GM13976 (cell line): Measurements from ENCODE around the gene RCOR1.

ENCODE experiments used
- DNase-seq: peaks from one replicate; pipeline ENCODE4 v3.0.0; 2012; ENCODE audit warnings: low spot score
- in situ Hi-C: fragments of 300-500 bp; cut with MboI; formaldehyde crosslinking; loops from one replicate; pipeline ENCODE4 v1.12.0; 2022; ENCODE audit warnings: low sequenced_read_pairs, mixed read lengths, inconsistent platforms; ENCODE audit not compliant: unreplicated experiment
- TF ChIP-seq, protein P1 (sequence below): IDR thresholded peaks from 2 replicates; pipeline ENCODE4 v1.5.1; 2012; ENCODE audit warnings: borderline replicate concordance, mild to moderate bottlenecking; ENCODE audit not compliant: insufficient read depth; ENCODE audit errors: extremely low read depth, missing control alignments, control extremely low read depth

The RCOR1 gene

DNA sequence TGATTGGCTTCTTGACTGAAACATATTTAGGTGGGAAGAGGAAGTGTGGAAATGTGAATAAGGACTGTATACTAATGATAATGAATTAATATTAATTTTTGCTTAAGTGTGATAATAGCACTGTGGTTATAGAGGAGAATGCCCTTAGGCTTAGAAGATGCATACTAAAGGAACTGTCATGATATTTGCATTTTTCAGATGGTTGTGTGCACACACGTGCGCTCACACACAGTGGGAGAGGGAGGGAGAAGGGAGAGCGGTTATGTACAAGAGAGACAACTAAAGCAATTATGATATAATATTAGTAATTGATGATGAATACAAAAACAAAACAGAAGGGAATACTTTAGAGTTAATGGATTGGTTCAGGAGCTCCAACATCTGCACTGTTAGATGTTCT is 54.2 kb downstream of the RCOR1 start:
- TF ChIP-seq, protein P1, sequence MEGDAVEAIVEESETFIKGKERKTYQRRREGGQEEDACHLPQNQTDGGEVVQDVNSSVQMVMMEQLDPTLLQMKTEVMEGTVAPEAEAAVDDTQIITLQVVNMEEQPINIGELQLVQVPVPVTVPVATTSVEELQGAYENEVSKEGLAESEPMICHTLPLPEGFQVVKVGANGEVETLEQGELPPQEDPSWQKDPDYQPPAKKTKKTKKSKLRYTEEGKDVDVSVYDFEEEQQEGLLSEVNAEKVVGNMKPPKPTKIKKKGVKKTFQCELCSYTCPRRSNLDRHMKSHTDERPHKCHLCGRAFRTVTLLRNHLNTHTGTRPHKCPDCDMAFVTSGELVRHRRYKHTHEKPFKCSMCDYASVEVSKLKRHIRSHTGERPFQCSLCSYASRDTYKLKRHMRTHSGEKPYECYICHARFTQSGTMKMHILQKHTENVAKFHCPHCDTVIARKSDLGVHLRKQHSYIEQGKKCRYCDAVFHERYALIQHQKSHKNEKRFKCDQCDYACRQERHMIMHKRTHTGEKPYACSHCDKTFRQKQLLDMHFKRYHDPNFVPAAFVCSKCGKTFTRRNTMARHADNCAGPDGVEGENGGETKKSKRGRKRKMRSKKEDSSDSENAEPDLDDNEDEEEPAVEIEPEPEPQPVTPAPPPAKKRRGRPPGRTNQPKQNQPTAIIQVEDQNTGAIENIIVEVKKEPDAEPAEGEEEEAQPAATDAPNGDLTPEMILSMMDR, result no peak
- no peak for DNase-seq
- in situ Hi-C loops, result no loop called here

DNA sequence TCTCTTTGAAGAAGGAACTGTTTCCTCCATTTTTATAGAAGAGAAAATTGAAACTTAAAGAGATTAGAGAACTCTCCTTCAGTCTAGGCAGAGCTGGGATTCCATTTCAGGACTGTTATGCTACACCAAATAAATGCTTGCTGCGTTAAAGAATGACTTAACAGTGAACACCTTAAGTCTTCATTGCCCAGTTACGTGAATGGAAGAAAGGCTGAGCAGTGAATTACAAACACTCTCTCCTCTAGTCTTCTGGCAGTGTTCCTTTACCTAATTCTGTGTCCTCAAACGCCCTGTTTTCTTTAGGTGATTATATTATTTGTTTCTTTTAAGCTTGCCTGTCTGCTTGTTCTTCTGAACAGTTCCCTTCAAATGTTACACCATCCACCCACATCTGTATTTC is 59.7 kb downstream of the RCOR1 start:
- in situ Hi-C loops, result no loop called here
- DNase-seq, result no peak
- TF ChIP-seq, protein P1, result no peak

GRCh38 chr14:102654298-102654697 is 61.8 kb downstream of the RCOR1 start:
- no peak for DNase-seq
- TF ChIP-seq, protein P1, result no peak
- in situ Hi-C loops, result no loop called here

- TF ChIP-seq, protein P1, result no peak
- in situ Hi-C loops, result no loop called here
- no peak for DNase-seq
Observed at GRCh38 chr14:102655137-102655536, 62.7 kb downstream of the RCOR1 start.

- in situ Hi-C loops, result no loop called here
- TF ChIP-seq, protein P1, result no peak
- no peak for DNase-seq
Observed at GRCh38 chr14:102659797-102660196, 67.3 kb downstream of the RCOR1 start.

DNA sequence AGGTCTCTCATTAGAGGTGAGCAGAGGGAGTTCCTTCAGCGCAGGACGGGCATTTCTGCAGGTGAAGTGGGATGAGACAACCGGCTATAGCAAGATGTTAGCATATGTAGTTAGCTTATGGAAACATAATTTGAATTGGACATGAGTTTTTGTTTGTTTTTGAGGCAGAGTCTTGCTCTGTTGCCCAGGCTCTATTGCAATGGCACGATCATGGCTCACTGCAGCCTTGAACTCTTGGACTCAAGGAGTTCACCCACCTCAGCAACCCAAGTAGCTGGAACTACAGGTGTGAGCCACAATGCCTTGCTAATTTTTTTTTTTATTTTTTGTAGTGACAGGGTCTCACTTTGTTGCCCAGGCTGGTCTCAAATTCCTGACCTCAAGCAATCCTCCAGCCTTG is 69.2 kb downstream of the RCOR1 start:
- DNase-seq, result no peak
- in situ Hi-C loops, result no loop called here
- TF ChIP-seq, protein P1, result no peak
